ENCODE results near the gene PCDHA1.
A peak's percentile ranks its signal among the peaks of the same experiment; 100 is the strongest.
"Not testable (repeated sequence)": the region's sequence is repeated elsewhere in the genome, so short reads cannot be mapped to it uniquely, and the experiment has no call there.

PCDHA1 gene

GRCh38 chr5:140767444-140767843, 18.5 kb upstream of the PCDHA1 start:
- DNase-seq, result no peak
- TF ChIP-seq CTCF (IDR thresholded peaks at IDR 0.05; ENCODE audit: low read depth, low read length, missing control alignments), result no peak

GRCh38 chr5:140780512-140780911, 5.4 kb upstream of the PCDHA1 start:
- no peak for TF ChIP-seq CTCF (IDR thresholded peaks at IDR 0.05; ENCODE audit: low read depth, low read length, missing control alignments)
- no peak overlapping the region for H3K4me3 ChIP-seq (ENCODE audit: low read depth, low read length)
- no peak for DNase-seq
- in situ Hi-C loops (cut with HindIII; ENCODE audit: low pct_ligation_motif_present, low sequenced_read_pairs), result no loop called here
- no peak overlapping the region for H3K27ac ChIP-seq
- no peaks in the 10 kb centered on the region for H3K27me3 ChIP-seq (replicated peaks)
- H3K36me3 ChIP-seq (replicated peaks), result no peaks in the 10 kb centered on the region

More at GRCh38 chr5:140767444-140767843, 18.5 kb upstream of the PCDHA1 start:
- Histone ChIP-seq H3K27me3 (replicated peaks) (no peaks in the 10 kb centered on the region), H3K4me3 (ENCODE audit: low read depth, low read length) (no peak overlapping the region), H3K36me3 (replicated peaks) (no peaks in the 10 kb centered on the region), H3K27ac (no peak overlapping the region)
- in situ Hi-C loops (cut with HindIII; ENCODE audit: low pct_ligation_motif_present, low sequenced_read_pairs), result no loop called here

GRCh38 chr5:140787422-140787821, 1.5 kb downstream of the PCDHA1 start:
- H3K27ac ChIP-seq; DNase-seq; H3K27me3 ChIP-seq (replicated peaks); H3K36me3 ChIP-seq (replicated peaks); in situ Hi-C loops (cut with HindIII; ENCODE audit: low pct_ligation_motif_present, low sequenced_read_pairs); H3K4me3 ChIP-seq (ENCODE audit: low read depth, low read length): not testable (repeated sequence)

- H3K27me3 ChIP-seq (replicated peaks); H3K27ac ChIP-seq; H3K36me3 ChIP-seq (replicated peaks); DNase-seq; in situ Hi-C loops (cut with HindIII; ENCODE audit: low pct_ligation_motif_present, low sequenced_read_pairs); H3K4me3 ChIP-seq (ENCODE audit: low read depth, low read length): not testable (repeated sequence)
Observed at GRCh38 chr5:140787849-140788504, 2.0 kb downstream of the PCDHA1 start.

- DNase-seq, result no peak
- Histone ChIP-seq H3K36me3 (replicated peaks) (no peaks in the 10 kb centered on the region), H3K4me3 (ENCODE audit: low read depth, low read length) (no peak overlapping the region), H3K27ac (no peak overlapping the region), H3K27me3 (replicated peaks) (no peaks in the 10 kb centered on the region)
- in situ Hi-C loops (cut with HindIII; ENCODE audit: low pct_ligation_motif_present, low sequenced_read_pairs), result no loop called here
- TF ChIP-seq CTCF (IDR thresholded peaks at IDR 0.05; ENCODE audit: low read depth, low read length, missing control alignments), result no peak
Observed at GRCh38 chr5:140791089-140791488, 5.1 kb downstream of the PCDHA1 start.

- no peak for DNase-seq
- H3K4me3 ChIP-seq (ENCODE audit: low read depth, low read length), result no peak within 1 kb of the TSS
- no peaks in the 10 kb centered on the region for H3K27me3 ChIP-seq (replicated peaks)
- peak; percentile 7 for TF ChIP-seq CTCF (IDR thresholded peaks at IDR 0.05; ENCODE audit: low read depth, low read length, missing control alignments)
- no peaks in the 10 kb centered on the region for H3K36me3 ChIP-seq (replicated peaks)
- in situ Hi-C loops (cut with HindIII; ENCODE audit: low pct_ligation_motif_present, low sequenced_read_pairs), result no loop called here
- H3K27ac ChIP-seq, result no peak within 1 kb of the TSS
Observed at GRCh38 chr5:140794595-140795258, 8.8 kb downstream of the PCDHA1 start, which contains the start of gene PCDHA2. Gene PCDHA2 (plus strand): TSS chr5:140794852.
